Astrocyte (in vitro differentiated cells and primary cell): Measurements from ENCODE around the gene C18orf63. TPM values are rescaled to one million over a fixed set of nuclear protein-coding genes. Genes with fewer than 3 reads are reported as not detected.

Source experiments
- DNase-seq: peaks from one replicate; pipeline ENCODE4 v3.0.0-alpha.2; 2010; ENCODE audit warnings: low read depth
- FAIRE-seq: peaks from 2 replicates; lab custom pipeline; 2011; peaks lifted over from hg19 to GRCh38; lab: Jason Lieb, UNC
- H2AFZ ChIP-seq: 2 replicates; pipeline ENCODE4 v1.6.0; 2012; ENCODE audit warnings: low read depth, low read length, inconsistent platforms
- H3K27ac ChIP-seq: 2 replicates; pipeline ENCODE4 v1.5.1; 2011; ENCODE audit warnings: low read depth, low read length, inconsistent platforms
- H3K27me3 ChIP-seq: 2 replicates; pipeline ENCODE4 v1.6.0; 2011; ENCODE audit warnings: low read length, inconsistent platforms; ENCODE audit not compliant: insufficient read depth
- H3K36me3 ChIP-seq: 2 replicates; pipeline ENCODE4 v1.5.1; 2011; ENCODE audit warnings: low read length, inconsistent platforms; ENCODE audit not compliant: insufficient read depth
- H3K4me1 ChIP-seq: 2 replicates; pipeline ENCODE4 v1.5.1; 2011; ENCODE audit warnings: low read length, inconsistent platforms; ENCODE audit not compliant: insufficient read depth
- H3K4me2 ChIP-seq: 2 replicates; pipeline ENCODE4 v1.6.0; 2012; ENCODE audit warnings: low read length, inconsistent platforms
- H3K4me3 ChIP-seq: 2 replicates; pipeline ENCODE4 v1.5.1; 2011; ENCODE audit warnings: low read depth, mild to moderate bottlenecking, low read length, inconsistent platforms; ENCODE audit not compliant: insufficient read depth
- H3K79me2 ChIP-seq: 2 replicates; pipeline ENCODE4 v1.6.0; 2012; ENCODE audit warnings: mild to moderate bottlenecking, low read length, inconsistent platforms; ENCODE audit not compliant: insufficient read depth
- H3K9ac ChIP-seq: 2 replicates; pipeline ENCODE4 v1.6.0; 2012; ENCODE audit warnings: mild to moderate bottlenecking, low read length, inconsistent platforms
- H3K9me3 ChIP-seq: 2 replicates; pipeline ENCODE4 v1.5.1; 2012; ENCODE audit warnings: low read depth, mild to moderate bottlenecking, low read length, inconsistent platforms; ENCODE audit not compliant: insufficient read depth
- H4K20me1 ChIP-seq: 2 replicates; pipeline ENCODE4 v1.6.0; 2012; ENCODE audit warnings: low read length, inconsistent platforms; ENCODE audit not compliant: insufficient read depth
- H3K27ac Mint-ChIP-seq: one replicate; pipeline ENCODE4 v1.8.0; 2021; ENCODE audit warnings: mild to moderate bottlenecking, mixed read lengths; ENCODE audit not compliant: unreplicated experiment
- H3K27me3 Mint-ChIP-seq: one replicate; pipeline ENCODE4 v1.8.0; 2021; ENCODE audit warnings: low read depth, mixed read lengths; ENCODE audit not compliant: unreplicated experiment
- H3K36me3 Mint-ChIP-seq: one replicate; pipeline ENCODE4 v1.8.0; 2021; ENCODE audit warnings: low read depth, mixed read lengths; ENCODE audit not compliant: unreplicated experiment
- H3K4me1 Mint-ChIP-seq: one replicate; pipeline ENCODE4 v1.8.0; 2021; ENCODE audit warnings: low read depth, mixed read lengths; ENCODE audit not compliant: unreplicated experiment
- H3K4me3 Mint-ChIP-seq: one replicate; pipeline ENCODE4 v1.8.0; 2021; ENCODE audit warnings: mild to moderate bottlenecking, moderate library complexity, mixed read lengths; ENCODE audit not compliant: unreplicated experiment
- H3K9me3 Mint-ChIP-seq: one replicate; pipeline ENCODE4 v1.8.0; 2021; ENCODE audit warnings: mild to moderate bottlenecking, mixed read lengths; ENCODE audit not compliant: unreplicated experiment
- CTCF ChIP-seq: IDR thresholded peaks from 2 replicates; pipeline ENCODE4 v1.5.1; 2011; ENCODE audit warnings: low read depth, mild to moderate bottlenecking, inconsistent platforms, low read length, moderate library complexity; ENCODE audit not compliant: insufficient read depth
- EZH2 ChIP-seq: IDR thresholded peaks from 2 replicates; pipeline ENCODE4 v1.6.1; 2012; ENCODE audit warnings: mild to moderate bottlenecking, low read length, inconsistent platforms; ENCODE audit not compliant: insufficient read depth
- total RNA-seq: library from RNA; stranded (reverse); gene quantifications from 2 replicates; pipeline ENCODE4 v1.2.1, GENCODE V29; 2021

The C18orf63 gene
- total RNA-seq, 1 donor from 2014 or later, result not detected

GRCh38 chr18:74395648-74396154 is 80.1 kb downstream of the C18orf63 start:
- peaks cover 2% of the 10 kb centered on the region for H3K27me3 ChIP-seq
- Mint-ChIP-seq H3K36me3 (no peaks in the 10 kb centered on the region), H3K27me3 (peaks cover 21% of the 10 kb centered on the region), H3K4me1 (no peaks in the 10 kb centered on the region), H3K9me3 (no peaks in the 10 kb centered on the region), H3K4me3 (no peak overlapping the region), H3K27ac (no peak overlapping the region)
- H2AFZ ChIP-seq, result no peak overlapping the region
- no peak overlapping the region for H3K9ac ChIP-seq
- TF ChIP-seq EZH2 (no peak), CTCF (no peak)
- no peak for FAIRE-seq
- H3K36me3 ChIP-seq, result no peaks in the 10 kb centered on the region
- no peaks in the 10 kb centered on the region for H4K20me1 ChIP-seq
- H3K27ac ChIP-seq, result no peak overlapping the region
- no peaks in the 10 kb centered on the region for H3K9me3 ChIP-seq
- no peak overlapping the region for H3K4me2 ChIP-seq
- DNase-seq, result no peak
- H3K4me3 ChIP-seq, result no peak overlapping the region
- no peaks in the 10 kb centered on the region for H3K4me1 ChIP-seq
- no peaks in the 10 kb centered on the region for H3K79me2 ChIP-seq

GRCh38 chr18:74396171-74397169 is 80.8 kb downstream of the C18orf63 start:
- no peaks in the 10 kb centered on the region for H3K36me3 ChIP-seq
- no peak for DNase-seq
- no peaks in the 10 kb centered on the region for H4K20me1 ChIP-seq
- H2AFZ ChIP-seq, result no peak overlapping the region
- Mint-ChIP-seq H3K9me3 (no peaks in the 10 kb centered on the region), H3K36me3 (no peaks in the 10 kb centered on the region), H3K4me3 (no peak overlapping the region), H3K4me1 (no peaks in the 10 kb centered on the region), H3K27me3 (peaks cover 25% of the 10 kb centered on the region), H3K27ac (no peak overlapping the region)
- no peak overlapping the region for H3K4me2 ChIP-seq
- no peaks in the 10 kb centered on the region for H3K9me3 ChIP-seq
- no peak overlapping the region for H3K27ac ChIP-seq
- no peak overlapping the region for H3K9ac ChIP-seq
- H3K4me1 ChIP-seq, result no peaks in the 10 kb centered on the region
- TF ChIP-seq EZH2 (no peak), CTCF (no peak)
- H3K79me2 ChIP-seq, result no peaks in the 10 kb centered on the region
- no peak overlapping the region for H3K4me3 ChIP-seq
- no peak for FAIRE-seq
- H3K27me3 ChIP-seq, result peaks cover 2% of the 10 kb centered on the region
